ENCODE results near the gene KCNG1. TPM values are rescaled to one million over a fixed set of nuclear protein-coding genes. Genes with fewer than 3 reads are reported as not detected.

Gene KCNG1
- total and polyA plus RNA-seq, 4 donors, result 0.10 to 0.39 TPM; not detected in 2

DNA sequence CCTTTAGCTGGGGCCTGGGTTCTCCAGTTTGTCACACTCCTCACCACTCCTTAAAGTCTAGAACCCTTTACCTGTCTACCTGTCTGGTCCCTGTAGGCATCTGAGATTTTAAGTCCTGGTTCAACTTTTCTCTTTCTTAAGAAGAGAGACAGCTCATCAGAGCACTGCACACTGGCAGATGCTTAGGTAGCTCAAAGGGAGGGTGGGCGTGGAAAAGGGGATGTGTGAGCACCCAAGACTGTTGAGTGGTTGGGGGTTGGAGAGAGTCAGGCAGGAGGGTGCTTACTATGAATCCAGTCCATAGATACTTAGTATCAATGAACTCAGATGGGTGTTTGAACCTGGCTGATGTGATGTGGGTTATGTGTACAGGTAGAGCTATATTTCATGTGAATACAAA, 6.6 kb upstream of the KCNG1 start:
- intact Hi-C loops (cut with DNase I), result no loop called here
- H3K4me3 ChIP-seq (ENCODE audit: low read length in 2 of 2), result no peak overlapping the region
- H3K9me3 ChIP-seq (ENCODE audit: control insufficient read depth, low read length), result no peaks in the 10 kb centered on the region
- no peak overlapping the region for H3K27ac ChIP-seq (ENCODE audit: low read depth in 1 of 2, low read length in 2 of 2)
- no peak for ATAC-seq (ENCODE audit: low FRiP score)
- DNase-seq, result no peak
- no peaks in the 10 kb centered on the region for H3K36me3 ChIP-seq (ENCODE audit: control insufficient read depth in 1 of 2, insufficient read depth in 2 of 2, low read length in 1 of 2)
- 60 to 86% methylated on average over 1 of the region's 1 CpG for WGBS, 2 donors
- no peaks in the 10 kb centered on the region for H3K27me3 ChIP-seq (ENCODE audit: control insufficient read depth in 1 of 2, insufficient read depth in 2 of 2, low read length in 1 of 2)
- no peaks in the 10 kb centered on the region for H3K4me1 ChIP-seq (ENCODE audit: control insufficient read depth in 1 of 2, insufficient read depth in 2 of 2, low read length in 2 of 2)

GRCh38 chr20:51028616-51029212, 5.8 kb upstream of the KCNG1 start:
- ATAC-seq (ENCODE audit: low FRiP score) (no peak), DNase-seq (no peak)
- WGBS, 2 donors, result 33 to 34% methylated on average over 10 of the region's 10 CpGs
- Histone ChIP-seq H3K27ac (ENCODE audit: low read depth in 1 of 2, low read length in 2 of 2) (no peak overlapping the region), H3K27me3 (ENCODE audit: control insufficient read depth in 1 of 2, insufficient read depth in 2 of 2, low read length in 1 of 2) (no peaks in the 10 kb centered on the region), H3K4me3 (ENCODE audit: low read length in 2 of 2) (no peak overlapping the region), H3K4me1 (ENCODE audit: control insufficient read depth in 1 of 2, insufficient read depth in 2 of 2, low read length in 2 of 2) (no peaks in the 10 kb centered on the region), H3K9me3 (ENCODE audit: control insufficient read depth, low read length) (no peaks in the 10 kb centered on the region), H3K36me3 (ENCODE audit: control insufficient read depth in 1 of 2, insufficient read depth in 2 of 2, low read length in 1 of 2) (no peaks in the 10 kb centered on the region)
- intact Hi-C loops (cut with DNase I), result no loop called here

DNA sequence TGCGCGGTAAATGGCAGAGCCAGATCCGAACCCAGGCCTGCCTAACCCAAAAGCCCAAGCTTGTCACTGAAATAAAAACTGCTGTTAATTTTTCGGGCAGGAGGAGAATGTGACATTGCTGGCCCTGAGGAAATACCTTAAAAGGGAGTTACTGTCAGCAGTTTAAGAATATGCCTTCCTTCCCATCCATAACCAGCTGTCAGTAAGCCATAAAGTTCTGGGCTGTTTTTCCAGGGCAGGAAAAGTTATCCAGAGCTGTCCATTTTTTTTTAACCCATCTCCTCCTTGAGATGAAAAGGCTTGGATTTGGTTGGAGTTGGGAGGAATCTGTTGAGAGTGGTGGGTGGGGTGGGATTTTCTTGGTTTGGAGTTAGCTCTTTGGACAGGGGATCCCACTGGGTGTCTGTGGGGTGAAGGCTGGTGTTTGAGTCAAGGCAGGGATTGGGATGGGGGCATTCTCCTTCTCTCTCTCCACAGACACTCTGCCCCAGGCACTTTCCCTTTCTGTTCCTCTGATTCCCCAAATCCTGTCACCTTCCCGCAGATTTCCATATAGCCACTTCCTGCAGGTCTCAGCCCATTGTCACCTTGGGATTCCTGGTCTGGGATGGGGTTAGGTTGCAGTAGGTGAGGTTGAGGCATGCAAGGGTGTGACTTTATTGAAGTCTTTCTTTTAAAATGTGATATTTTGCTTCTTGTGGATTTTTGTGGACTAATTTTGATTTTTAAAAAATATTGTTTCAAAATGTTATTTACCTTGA, 4.3 kb upstream of the KCNG1 start:
- H3K36me3 ChIP-seq (ENCODE audit: control insufficient read depth in 1 of 2, insufficient read depth in 2 of 2, low read length in 1 of 2), result no peaks in the 10 kb centered on the region
- H3K9me3 ChIP-seq (ENCODE audit: control insufficient read depth, low read length), result no peaks in the 10 kb centered on the region
- DNase-seq (no peak), ATAC-seq (ENCODE audit: low FRiP score) (no peak)
- no peaks in the 10 kb centered on the region for H3K27me3 ChIP-seq (ENCODE audit: control insufficient read depth in 1 of 2, insufficient read depth in 2 of 2, low read length in 1 of 2)
- no peak overlapping the region for H3K4me3 ChIP-seq (ENCODE audit: low read length in 2 of 2)
- 61 to 65% methylated on average over 5 of the region's 5 CpGs for WGBS, 2 donors
- no peak overlapping the region for H3K27ac ChIP-seq (ENCODE audit: low read depth in 1 of 2, low read length in 2 of 2)
- no peaks in the 10 kb centered on the region for H3K4me1 ChIP-seq (ENCODE audit: control insufficient read depth in 1 of 2, insufficient read depth in 2 of 2, low read length in 2 of 2)
- intact Hi-C loops (cut with DNase I), result no loop called here

DNA sequence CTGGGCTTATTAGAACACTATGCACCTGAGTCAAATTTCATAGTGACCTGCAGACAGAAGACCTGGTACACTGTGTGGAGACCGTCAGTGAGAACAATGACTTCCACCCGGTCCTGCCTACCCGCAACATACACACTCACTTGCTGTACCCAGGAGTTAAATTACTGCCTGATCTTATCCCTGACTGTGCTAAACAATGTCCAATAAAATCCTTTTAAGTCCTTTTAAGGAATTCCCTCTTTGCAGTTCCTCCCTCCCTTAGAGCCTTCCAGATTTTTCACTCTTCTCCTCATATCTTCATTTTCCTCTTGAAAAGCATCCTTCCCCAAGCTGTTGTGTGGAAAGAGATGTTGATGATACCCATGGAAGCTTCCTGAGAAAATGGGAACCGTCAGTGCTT, 3.4 kb upstream of the KCNG1 start:
- H3K27ac ChIP-seq (ENCODE audit: low read depth in 1 of 2, low read length in 2 of 2), result no peak overlapping the region
- WGBS, 2 donors, result 63 to 64% methylated on average over 4 of the region's 4 CpGs
- intact Hi-C loops (cut with DNase I), result no loop called here
- no peak for DNase-seq
- H3K4me1 ChIP-seq (ENCODE audit: control insufficient read depth in 1 of 2, insufficient read depth in 2 of 2, low read length in 2 of 2), result no peaks in the 10 kb centered on the region
- H3K27me3 ChIP-seq (ENCODE audit: control insufficient read depth in 1 of 2, insufficient read depth in 2 of 2, low read length in 1 of 2), result no peaks in the 10 kb centered on the region
- H3K9me3 ChIP-seq (ENCODE audit: control insufficient read depth, low read length), result no peaks in the 10 kb centered on the region
- no peak for ATAC-seq (ENCODE audit: low FRiP score)
- no peaks in the 10 kb centered on the region for H3K36me3 ChIP-seq (ENCODE audit: control insufficient read depth in 1 of 2, insufficient read depth in 2 of 2, low read length in 1 of 2)
- no peak overlapping the region for H3K4me3 ChIP-seq (ENCODE audit: low read length in 2 of 2)

GRCh38 chr20:51024761-51025160, 1.9 kb upstream of the KCNG1 start:
- intact Hi-C loops (cut with DNase I), result no loop called here
- Histone ChIP-seq H3K36me3 (ENCODE audit: control insufficient read depth in 1 of 2, insufficient read depth in 2 of 2, low read length in 1 of 2) (no peaks in the 10 kb centered on the region), H3K27ac (ENCODE audit: low read depth in 1 of 2, low read length in 2 of 2) (no peak overlapping the region), H3K27me3 (ENCODE audit: control insufficient read depth in 1 of 2, insufficient read depth in 2 of 2, low read length in 1 of 2) (no peaks in the 10 kb centered on the region), H3K9me3 (ENCODE audit: control insufficient read depth, low read length) (no peaks in the 10 kb centered on the region), H3K4me1 (ENCODE audit: control insufficient read depth in 1 of 2, insufficient read depth in 2 of 2, low read length in 2 of 2) (no peaks in the 10 kb centered on the region), H3K4me3 (ENCODE audit: low read length in 2 of 2) (no peak overlapping the region)
- 66 to 70% methylated on average over 1 of the region's 1 CpG for WGBS, 2 donors
- DNase-seq, result no peak
- ATAC-seq (ENCODE audit: low FRiP score), result no peak

DNA sequence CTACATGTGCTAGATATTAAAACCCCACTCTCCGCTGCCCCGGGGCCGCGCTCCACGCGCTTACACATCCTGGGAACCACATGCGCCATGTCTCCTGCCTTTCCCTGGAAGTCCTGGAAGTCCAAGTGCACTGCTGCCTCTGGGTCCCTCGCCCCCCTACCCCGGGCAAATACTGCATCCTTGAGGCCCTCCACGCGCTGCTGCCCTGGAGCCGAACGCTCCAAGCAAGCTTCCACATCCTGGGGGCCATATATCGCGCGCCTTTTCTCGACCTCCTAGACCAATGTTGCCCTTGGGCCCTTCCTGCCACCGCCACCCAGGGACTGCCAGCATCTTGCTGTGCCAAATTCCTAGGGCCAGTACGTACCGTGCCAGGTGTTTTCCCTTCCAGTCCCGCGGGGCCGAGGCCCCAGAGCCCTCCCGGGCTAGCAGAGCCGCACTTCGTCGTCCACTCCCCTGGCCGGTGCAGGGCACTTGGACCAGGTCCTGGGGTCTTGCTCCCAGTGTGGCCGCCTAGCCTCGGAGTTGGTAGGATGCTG, 779 bp upstream of the KCNG1 start:
- intact Hi-C loops (cut with DNase I), result no loop called here
- Histone ChIP-seq H3K27ac (ENCODE audit: low read depth in 1 of 2, low read length in 2 of 2) (no peak overlapping the region), H3K4me3 (ENCODE audit: low read length in 2 of 2) (no peak overlapping the region), H3K4me1 (ENCODE audit: control insufficient read depth in 1 of 2, insufficient read depth in 2 of 2, low read length in 2 of 2) (no peaks in the 10 kb centered on the region), H3K36me3 (ENCODE audit: control insufficient read depth in 1 of 2, insufficient read depth in 2 of 2, low read length in 1 of 2) (no peaks in the 10 kb centered on the region), H3K9me3 (ENCODE audit: control insufficient read depth, low read length) (no peaks in the 10 kb centered on the region), H3K27me3 (ENCODE audit: control insufficient read depth in 1 of 2, insufficient read depth in 2 of 2, low read length in 1 of 2) (no peaks in the 10 kb centered on the region)
- peak in 1 of 2 donors; percentile 70 for DNase-seq
- no peak for ATAC-seq (ENCODE audit: low FRiP score)
- 10 to 13% methylated on average over 30 of the region's 30 CpGs for WGBS, 2 donors

DNA sequence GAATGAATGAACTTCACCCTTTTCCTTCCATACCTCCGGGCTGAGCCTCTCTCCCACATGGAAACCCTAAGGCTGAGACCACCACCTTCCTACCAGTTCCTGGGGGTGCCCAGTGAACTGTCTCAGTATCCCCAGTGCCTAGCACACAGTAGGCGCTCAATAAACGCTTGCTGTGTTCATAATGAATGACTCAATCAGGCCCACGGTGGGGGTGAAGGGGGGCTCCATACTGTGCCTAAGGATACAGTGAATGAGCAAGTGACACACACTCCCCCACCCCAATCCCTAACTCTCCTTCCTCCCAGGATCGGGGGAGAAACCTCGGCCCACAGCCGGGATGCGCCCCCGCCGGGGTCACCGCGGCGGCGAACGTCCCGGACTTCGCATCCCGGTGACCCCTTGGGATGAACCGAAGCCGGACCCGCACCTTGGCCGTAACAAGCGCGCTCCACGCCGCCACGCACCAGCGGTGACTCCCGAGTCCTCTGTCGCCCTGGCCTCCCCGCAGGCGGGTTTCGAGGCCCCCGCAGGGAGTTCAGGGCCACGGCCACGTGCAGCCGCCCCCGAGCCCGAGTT, 592 bp downstream of the KCNG1 start:
- no peak for DNase-seq
- Histone ChIP-seq H3K4me3 (ENCODE audit: low read length in 2 of 2) (no peak overlapping the region), H3K36me3 (ENCODE audit: control insufficient read depth in 1 of 2, insufficient read depth in 2 of 2, low read length in 1 of 2) (no peaks in the 10 kb centered on the region), H3K9me3 (ENCODE audit: control insufficient read depth, low read length) (no peaks in the 10 kb centered on the region), H3K4me1 (ENCODE audit: control insufficient read depth in 1 of 2, insufficient read depth in 2 of 2, low read length in 2 of 2) (no peaks in the 10 kb centered on the region), H3K27ac (ENCODE audit: low read depth in 1 of 2, low read length in 2 of 2) (no peak overlapping the region), H3K27me3 (ENCODE audit: control insufficient read depth in 1 of 2, insufficient read depth in 2 of 2, low read length in 1 of 2) (no peaks in the 10 kb centered on the region)
- 6 to 8% methylated on average over 39 of the region's 39 CpGs for WGBS, 2 donors
- intact Hi-C loops (cut with DNase I), result no loop called here
- no peak for ATAC-seq (ENCODE audit: low FRiP score)

DNA sequence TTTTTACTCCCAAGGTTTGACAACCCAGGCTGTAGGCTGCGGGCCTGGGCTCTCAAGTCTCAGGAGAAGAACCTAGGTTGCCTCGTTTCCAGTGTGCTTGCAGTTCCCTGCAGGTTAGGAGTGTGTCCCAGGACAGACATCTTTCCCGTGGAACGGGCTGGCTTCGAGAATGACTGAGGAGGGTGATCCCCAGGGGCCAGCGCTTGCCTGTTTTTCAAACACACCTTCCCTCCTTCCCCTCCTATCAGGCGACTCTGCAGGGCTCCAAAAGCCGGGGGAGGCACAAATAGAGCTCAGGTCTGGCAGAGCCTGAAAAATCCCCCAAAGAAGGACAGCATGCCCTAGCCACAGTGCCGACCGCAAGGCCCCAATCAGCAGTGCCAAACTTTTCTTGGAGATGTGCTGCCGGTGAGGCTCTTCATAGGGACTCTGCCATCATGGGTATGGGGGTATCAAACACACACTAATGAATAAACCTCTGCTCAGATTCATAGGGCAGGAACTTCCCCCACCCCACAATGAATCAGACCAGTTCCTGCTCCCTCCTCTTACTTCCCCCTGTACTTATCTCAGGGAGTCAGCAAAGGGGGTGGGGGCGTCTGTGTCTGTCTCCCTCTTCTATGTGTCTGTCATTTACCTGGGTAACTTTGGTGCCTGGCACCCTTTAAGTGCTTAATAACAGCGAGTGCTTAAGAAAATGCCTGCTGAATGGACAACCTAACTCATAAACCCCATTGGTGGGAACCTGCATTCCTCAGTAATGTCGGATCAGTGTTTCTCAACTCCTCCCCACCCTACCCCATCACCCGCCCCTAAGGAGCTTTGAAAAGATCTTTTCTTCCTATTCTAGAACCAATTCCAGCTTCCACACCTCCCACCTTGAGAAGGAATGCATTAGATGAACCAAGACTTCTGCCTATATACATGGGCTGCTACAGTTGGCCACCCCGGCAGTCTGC, 1.6 kb downstream of the KCNG1 start:
- Histone ChIP-seq H3K4me1 (ENCODE audit: control insufficient read depth in 1 of 2, insufficient read depth in 2 of 2, low read length in 2 of 2) (no peaks in the 10 kb centered on the region), H3K36me3 (ENCODE audit: control insufficient read depth in 1 of 2, insufficient read depth in 2 of 2, low read length in 1 of 2) (no peaks in the 10 kb centered on the region), H3K4me3 (ENCODE audit: low read length in 2 of 2) (no peak overlapping the region), H3K27me3 (ENCODE audit: control insufficient read depth in 1 of 2, insufficient read depth in 2 of 2, low read length in 1 of 2) (no peaks in the 10 kb centered on the region), H3K27ac (ENCODE audit: low read depth in 1 of 2, low read length in 2 of 2) (no peak overlapping the region), H3K9me3 (ENCODE audit: control insufficient read depth, low read length) (no peaks in the 10 kb centered on the region)
- WGBS, 2 donors, result 49 to 52% methylated on average over 16 of the region's 16 CpGs
- ATAC-seq (ENCODE audit: low FRiP score), result no peak
- no peak for DNase-seq
- intact Hi-C loops (cut with DNase I), result no loop called here
